Hindlimb muscle (tissue), 1 donor: Measurements from ENCODE around the gene LCN2. TPM values are rescaled to one million over a fixed set of nuclear protein-coding genes. Genes with fewer than 3 reads are reported as not detected.
A peak's percentile ranks its signal among the peaks of the same experiment; 100 is the strongest.
"Not testable (repeated sequence)": the region's sequence is repeated elsewhere in the genome, so short reads cannot be mapped to it uniquely, and the experiment has no call there.

Experiments used
- DNase-seq: peaks from one replicate; pipeline ENCODE4 v3.0.0-alpha.2; 2013
- polyA plus RNA-seq: library from polyadenylated mRNA; unstranded; fragments of 120-200 nt; gene quantifications from one replicate; pipeline ENCODE4 v1.2.1, GENCODE V29; 2013; ENCODE audit not compliant: insufficient read length

The LCN2 gene
- polyA plus RNA-seq, 1 donor: 1.1 TPM

DNA sequence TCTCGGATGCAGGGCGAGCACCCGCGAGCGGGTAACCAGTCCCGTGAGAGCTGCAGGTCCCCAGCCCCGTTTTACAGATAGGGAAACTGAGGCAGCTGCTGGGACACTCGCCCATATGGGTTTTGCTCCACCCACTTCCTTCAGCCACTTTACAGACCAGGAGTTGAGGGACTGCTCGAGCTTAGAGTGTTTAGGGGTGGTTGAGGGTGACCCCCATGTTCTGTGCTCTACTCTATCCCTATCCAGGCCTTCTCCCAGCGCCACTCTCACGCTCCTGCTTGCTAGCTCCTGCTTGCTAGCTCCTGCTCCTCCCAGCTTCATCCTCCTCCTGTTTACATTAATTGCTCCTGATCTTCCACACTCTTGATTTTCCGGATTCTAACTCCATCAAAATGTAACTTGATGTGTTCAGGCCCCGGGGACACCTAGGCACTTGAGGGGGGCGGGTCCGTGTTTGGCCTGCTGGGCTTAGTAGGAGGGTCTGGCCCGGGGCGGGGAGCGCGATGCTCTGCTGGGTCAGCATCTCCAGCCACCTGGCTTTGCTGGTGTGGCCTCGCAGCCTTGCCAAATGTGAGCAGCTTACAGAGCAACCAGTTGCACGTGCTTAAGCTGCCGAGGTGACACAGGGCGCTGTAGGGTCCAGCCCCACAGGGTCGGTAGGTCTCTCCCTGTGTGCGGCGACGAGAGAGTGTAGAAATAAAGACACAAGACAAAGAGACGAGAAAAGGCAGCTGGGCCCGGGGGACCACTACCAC, 20.2 kb upstream of the LCN2 start:
- DNase-seq: no peak

DNA sequence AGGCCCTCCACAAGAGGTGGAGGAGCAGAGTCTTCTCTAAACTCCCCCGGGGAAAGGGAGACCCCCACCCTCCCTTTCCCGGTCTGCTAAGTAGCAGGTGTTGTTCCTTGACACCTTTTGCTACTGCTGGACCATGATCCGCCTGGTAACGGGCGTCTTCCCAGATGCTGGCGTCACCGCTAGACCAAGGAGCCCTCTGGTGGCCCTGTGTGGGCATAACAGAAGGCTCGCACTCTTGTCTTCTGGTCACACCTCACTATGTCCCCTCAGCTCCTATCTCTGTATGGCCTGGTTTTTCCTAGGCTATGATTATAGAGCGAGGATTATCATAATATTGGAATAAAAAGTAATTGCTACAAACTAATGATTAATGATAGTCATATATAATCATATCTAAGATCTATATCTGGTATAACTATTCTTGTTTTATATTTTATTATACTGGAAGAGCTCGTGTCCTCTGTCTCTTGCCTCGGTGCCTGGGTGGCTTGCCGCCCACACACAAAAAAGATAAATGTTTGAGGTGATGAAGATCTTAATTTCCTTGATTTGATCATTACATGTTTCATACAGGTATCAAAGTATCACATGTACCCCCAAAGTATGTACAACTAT, 19.2 kb upstream of the LCN2 start:
- not testable (repeated sequence) for DNase-seq

DNA sequence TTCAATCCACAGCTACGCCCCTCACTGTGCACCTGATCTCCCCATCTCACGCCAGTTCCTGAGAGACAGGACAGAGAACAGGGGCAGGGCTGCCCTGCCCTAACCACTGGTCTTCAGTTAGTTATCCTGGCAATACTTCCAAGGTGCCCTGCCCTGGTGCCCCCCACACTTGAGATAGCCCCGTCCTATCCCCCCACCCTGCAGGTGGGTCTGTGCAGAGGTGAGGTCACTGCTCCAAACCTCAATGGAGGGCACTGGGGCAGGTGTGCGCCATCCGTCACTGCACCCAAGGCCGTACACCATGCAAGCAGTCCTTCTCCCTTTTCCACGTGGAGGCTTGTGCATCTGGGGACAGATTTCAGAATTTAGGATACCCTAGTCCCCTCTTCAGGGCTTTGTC, 18.6 kb upstream of the LCN2 start:
- not testable (repeated sequence) for DNase-seq

DNA sequence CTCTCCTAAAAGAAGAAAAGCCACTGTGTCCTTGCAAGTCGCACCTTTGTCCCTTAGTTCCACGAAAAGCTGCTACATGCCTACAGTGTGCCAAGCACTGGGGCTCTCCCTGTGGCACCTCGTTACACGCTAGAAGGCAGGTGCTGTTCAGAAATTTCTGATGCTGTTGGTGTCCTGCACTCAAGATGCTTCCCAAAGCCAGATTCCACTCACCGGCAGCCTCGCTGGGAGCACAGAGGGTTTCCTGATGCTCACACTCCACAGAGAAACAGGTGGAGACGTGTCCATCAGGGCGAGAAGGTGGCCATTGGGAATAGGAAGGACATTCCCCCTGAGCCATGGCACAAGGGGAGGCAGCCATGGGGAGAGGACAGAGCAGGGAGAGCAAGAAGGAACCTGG, 17.9 kb upstream of the LCN2 start:
- not testable (repeated sequence) for DNase-seq

DNA sequence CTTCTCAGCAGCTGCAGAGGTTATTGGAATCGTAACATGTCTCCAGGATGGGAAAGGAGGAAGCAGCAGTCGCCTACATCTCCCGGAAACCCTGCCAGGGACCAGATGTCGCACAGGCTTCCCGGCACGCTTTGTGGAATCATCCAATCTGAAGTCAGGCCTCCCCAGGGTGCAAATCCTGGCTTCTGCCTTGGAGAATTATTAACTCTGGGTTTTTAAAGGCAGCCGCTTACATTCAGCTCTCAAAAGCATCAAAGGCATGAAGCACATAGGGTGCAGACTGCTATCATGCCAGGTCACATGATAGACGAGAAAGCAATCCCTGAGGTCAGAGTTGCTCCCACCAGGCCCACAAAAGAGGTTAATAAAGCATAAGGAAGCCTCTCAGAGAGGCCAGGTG, 17.1 kb upstream of the LCN2 start:
- DNase-seq: peak; percentile 44

DNA sequence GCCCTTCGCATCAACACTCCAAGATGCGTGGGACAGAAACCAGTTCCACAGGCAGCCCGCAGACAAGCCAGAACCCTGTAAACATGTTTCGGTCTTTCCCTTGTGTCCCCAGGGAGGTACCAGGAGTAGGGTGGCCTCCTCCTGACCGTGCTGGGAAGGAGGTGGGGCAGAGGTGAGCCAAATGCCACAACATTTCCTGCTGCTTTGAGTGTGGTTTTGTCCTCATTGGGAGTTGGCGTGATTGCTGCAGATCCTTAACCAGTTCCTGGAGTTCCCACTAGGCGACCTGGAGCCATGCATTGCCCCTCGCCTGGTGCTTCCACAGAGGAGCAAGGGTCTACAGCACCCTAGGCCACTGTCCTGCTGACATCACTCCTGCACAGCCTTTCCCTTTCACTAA, 13.7 kb upstream of the LCN2 start:
- DNase-seq: not testable (repeated sequence)

DNA sequence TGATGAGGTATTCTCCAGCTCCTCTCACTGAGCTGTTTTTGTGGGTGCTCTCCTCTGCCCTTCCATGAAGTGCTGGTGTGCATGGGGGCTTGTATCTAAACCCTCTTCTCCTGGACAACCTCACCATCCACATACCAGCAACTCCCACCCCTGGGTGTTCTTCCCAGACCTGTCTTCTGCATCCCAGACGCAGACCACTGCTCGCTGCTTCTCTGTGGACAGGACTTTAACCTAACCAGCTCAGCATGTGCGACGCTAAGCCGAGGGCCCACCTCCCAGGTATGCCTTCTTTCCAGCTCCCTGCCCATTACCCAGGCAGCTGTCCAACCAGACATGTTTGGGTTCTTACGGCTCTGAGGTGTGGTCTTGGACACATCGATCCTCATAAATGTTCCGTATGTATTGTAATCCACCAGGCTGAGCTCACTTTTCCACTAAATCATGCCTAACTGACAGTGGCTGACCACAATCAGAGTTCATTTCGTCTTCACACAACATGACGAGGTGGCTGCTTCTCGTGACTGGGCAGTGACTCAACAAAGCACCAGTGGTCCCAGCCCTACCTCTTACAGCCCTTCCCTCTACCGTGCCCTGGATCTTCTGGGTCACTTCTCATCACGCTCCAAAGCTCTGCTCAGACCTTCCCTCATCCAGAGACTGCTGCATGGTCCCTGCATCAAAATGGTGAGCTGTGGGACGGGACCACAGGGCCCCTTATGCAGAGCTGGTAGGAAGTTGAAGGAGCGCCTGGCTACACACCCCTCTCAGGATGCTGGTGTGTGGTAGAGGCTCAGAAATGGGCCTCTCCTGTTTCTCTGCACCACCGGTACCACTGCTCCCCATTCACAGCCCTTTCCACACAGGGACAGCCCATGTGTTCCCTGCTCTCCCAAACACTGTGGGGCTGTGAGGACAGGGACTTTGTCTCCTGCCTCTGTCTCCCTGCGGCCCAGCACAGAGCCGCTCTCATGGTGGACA, 12.1 kb upstream of the LCN2 start:
- no peak for DNase-seq

DNA sequence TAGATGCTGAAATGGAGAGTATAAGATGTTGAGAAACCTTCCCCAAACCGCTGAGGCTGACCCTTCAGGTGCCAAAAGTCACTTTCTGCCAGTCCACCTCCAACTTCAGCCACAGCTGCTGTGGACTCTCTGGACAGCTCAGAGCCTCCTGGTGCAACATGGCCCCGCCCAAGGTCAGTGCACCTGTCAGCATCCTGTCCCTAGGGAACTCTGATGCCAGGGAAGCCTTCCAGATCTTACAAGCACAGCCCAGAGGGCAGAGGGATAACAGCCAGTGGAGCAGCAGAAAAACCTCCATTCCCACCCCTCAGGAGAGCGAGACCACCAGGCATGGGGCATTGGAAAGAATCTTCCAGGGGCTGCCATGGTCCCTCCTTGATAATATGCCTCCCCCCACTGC, 11.3 kb upstream of the LCN2 start:
- no peak for DNase-seq

DNA sequence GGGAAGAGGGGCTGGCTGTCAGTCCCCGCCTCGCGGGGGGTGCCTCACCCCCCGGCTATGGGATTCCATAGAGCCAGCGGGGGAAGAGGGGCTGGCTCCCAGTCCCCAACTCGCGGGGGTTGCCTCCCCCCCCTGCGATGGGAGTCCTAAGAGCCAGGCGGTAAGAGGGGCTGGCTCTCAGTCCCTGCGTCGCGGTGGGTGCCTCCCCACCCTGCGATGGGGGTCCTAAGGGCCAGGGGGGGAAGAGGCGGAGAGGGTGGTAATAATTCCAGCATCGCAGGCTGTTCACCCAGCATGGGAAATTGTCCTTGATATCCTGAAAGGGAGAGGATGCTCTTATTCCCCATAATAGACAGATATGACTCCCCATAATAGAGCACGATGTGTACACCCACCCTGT, 9.6 kb upstream of the LCN2 start:
- no peak for DNase-seq

DNA sequence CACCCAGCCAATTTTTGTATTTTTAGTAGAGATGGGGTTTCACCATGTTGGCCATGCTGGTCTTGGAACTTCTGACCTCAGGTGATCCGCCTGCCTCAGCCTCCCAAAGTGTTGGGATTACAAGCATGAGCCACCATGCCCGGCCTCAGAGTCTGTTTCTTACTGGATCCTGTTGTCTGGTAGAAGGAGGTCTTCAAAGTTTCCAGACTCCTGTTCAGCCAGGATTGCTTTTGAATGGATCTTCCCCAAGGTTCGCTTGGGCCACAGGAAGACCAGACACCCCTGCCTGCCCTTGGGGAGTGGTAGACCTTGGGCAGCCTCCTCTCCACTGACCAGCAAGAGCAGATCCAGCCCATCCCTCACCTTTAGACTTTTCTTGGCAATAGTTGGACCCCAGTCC, 7.6 kb upstream of the LCN2 start:
- DNase-seq: no peak

DNA sequence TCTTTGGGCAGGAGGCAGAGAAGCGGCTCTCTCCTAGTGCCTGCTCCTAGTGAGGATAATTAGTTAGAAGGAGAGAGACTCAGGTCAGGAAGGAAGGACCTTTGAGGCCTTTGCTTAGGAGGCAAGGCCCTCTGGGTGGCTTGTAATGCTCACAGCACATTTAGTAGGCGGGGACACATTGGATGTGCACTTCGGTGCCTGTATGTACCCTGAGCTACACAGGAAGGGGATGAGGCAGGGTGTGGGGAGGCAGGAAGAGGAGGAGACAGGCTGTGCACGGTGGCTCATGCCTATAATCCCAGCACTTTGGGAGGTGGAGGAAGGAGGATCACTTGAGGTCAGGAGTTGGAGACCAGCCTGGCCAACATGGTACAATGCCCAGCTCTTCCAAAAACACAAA, 7.2 kb upstream of the LCN2 start:
- no peak for DNase-seq

DNA sequence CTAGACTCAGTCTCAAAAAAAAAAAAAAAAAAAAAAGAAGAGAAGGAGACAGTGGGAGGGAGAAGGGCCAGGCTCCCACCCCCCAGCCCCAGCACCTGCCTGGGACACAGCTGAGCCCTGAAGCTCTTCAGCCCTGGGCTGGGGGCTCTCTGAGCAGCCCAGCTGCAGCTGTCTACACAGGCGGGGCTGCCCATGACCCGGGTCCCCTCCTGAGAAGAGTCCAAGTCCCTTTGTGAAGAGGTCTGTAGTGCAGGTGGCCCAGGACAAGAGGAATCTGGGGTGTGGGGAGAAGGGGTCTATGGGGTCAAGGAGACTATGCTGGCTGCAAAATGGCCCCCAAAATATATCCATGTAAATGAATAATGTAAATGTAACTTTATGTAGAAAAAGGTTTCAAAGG, 6.7 kb upstream of the LCN2 start:
- no peak for DNase-seq

DNA sequence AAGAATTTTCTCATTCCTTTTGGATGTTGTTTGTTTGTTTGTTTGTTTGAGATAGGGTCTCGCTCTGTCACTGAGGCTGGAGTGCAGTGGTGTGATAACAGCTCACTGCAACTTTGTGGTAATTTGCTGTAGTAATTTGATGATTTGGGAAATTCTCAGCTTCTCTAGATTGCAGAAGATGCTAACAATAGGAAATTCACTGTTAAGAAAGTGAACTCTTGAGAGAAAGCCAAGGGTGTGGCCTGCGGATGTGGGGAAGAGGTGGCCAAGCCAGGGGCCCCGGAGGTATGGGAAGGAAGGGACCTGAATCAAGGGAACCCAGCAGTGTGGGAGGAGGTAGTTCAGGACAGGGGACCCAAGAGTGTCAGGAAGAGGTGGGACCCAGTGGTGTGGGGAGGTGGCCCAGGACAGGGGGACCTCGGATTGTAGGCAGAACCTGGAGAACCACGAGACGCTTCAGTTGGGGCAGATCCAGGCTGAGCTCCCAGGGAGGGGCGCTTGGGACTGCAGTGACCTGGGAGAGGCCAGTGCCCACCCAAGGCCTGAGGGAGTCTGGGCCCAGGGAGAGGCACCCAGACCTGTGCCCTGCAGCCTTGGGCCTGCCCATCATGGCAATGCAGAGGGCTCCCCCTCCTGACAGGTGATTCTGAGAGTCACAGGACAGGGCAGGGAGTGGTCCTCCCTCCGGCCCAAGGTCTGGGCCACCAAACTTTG, 5.6 kb upstream of the LCN2 start:
- DNase-seq: no peak

DNA sequence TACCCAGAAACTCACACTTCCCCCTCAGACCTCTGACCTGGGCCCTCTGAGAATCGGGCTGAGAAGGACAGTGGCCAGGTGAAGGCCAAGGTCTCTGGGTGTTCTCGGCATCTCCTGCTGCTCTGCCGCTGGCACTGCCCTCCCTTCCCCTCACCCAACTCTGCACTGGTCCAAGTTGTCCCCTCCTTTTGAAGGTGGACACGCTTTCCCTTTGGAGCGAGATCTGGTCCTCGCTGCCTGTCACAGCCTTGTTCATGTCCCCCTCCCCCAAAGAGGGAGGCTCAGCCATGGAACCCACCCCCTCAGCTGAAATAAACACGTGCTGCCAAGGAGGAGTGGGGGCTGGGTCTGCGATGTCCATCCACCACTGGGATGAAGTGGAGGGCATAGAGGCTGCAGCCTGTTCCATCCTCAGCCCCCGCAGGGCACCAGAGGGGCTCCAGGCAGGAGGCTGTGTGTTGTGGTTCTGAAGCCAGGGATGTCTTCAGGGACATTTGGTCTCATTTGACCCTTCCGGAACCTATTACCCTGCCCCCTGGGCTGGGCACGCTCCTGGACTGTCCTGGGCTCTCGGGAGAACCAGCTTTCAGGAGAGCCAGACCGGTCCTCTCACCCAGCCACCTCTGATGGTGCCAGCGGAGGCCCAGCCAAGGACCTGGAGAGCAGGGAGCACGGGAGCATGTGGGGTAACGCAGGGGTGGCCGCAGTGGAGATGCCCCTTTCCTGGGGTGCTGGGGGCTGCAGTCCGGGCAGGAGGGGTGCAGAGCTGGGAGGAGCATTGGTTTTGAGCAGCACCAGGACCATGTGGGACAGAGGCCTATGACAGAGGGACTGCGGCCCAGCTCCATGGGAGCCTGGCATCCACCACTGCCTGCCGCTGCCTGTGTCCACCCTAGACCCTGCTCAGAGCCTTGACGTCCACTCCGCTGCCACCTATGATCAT, 4.7 kb upstream of the LCN2 start:
- no peak for DNase-seq

DNA sequence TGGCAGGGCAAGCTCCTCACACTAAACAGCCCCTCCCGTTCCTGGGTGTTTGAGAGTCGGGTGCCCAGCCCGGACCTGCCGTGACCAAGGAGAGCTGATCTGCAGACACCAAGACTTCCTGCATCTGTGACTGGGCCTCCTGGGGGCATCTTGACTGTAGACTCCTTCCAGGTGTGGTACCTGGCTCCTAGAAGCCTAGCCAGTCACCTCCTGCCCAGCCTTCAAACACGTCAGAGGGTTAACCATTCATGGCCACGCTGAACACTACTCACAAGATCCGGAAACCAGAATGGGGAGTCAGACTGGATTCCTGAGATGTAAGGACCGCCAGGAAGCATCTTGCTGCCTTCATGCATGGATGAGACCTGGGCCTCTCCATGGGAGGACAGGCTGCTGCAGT, 3.7 kb upstream of the LCN2 start:
- DNase-seq: no peak

DNA sequence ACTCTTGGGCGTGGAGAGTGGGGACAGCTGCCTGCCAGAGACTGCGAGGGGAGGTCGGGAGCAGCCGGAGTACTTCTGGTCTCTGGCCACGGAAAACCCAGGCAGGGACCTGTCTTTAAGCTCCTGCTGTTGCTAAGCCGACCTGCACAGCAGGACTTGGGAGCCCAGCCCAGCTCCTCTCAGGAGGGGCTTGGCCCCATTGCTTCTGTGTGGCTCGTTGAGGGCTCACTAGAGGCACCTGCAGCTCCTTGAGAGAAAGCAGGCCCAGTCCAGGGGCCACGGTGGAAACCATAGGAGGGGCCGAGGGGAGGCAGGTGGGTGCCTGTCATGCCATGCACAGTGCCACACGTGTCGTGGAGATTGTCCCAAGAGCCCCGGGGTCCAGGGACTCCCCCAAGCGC, 3.3 kb upstream of the LCN2 start:
- DNase-seq: no peak

DNA sequence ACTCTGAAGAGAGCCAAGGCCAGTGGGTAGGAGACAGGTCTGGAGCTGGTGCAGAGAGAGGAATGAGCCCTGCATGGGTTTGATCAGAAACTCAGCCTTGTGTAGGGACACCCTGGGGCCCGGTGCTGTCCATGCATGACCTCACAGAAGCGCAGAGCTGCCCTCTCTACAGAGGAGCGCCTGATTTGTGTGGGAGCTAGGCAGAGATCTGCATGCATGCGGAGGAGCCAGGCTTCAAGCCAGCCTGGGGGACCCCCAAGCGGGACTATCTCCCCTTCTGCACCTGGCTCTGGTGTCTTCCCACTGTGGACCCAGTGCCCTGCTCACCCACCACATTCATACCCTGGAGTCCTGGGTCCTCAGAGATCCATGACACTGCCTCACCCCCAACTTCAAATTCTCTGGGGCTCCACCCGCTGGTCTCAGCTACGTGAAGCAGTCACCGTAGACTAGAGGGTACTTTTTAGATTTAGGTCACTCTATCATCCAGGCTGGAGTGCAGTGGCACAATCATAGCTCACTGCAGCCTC, 2.6 kb upstream of the LCN2 start:
- no peak for DNase-seq

DNA sequence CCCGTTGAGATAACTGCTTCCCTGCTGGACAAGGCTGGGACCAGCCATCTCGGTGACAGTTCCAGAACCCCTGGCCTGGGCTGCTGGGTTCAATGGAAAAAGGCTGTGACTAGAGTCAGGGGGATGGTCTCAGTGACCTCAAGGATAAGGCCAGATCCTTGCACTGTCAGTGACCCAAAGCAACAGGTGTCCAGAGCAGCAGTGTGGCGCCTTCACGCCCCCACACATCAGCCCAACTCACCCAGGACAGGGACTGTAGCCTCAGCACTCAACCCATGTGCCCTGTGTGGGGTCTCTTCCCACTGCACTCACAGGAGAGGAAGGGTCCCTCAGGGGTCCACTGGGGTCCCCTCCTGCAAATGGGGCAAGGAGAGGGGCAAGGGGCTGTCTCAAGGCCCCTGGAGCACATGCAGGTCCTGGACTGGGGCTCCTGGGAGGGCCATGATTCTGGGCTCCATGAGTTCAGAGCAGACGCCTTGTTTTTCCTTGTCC, 698 bp upstream of the LCN2 start:
- DNase-seq: no peak

DNA sequence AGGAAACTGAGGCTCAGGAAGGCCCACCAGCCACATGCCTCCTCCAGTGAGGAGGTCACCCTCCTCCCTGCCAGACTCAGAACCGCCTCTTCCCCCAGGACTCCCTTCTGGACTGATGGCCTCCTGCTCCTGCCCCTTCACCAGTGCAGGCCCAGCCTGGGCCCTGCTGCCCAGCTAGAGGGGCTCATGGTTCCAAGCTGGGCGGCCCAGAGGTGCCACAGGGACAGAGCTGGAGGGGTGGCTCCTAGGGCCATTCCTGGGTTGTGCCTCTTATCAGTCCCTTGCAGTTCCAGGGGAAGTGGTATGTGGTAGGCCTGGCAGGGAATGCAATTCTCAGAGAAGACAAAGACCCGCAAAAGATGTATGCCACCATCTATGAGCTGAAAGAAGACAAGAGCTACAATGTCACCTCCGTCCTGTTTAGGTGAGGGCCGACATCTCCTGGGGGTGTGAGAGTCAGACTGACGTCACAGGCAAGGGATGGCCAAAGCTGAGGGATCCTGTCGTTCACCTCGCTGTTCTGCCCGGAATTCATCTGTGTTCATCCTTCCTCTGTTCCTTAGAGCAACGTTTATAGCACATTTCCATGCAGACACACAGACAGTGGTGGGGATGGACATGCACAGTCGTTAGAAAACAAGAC, 819 bp downstream of the LCN2 start:
- DNase-seq: no peak

DNA sequence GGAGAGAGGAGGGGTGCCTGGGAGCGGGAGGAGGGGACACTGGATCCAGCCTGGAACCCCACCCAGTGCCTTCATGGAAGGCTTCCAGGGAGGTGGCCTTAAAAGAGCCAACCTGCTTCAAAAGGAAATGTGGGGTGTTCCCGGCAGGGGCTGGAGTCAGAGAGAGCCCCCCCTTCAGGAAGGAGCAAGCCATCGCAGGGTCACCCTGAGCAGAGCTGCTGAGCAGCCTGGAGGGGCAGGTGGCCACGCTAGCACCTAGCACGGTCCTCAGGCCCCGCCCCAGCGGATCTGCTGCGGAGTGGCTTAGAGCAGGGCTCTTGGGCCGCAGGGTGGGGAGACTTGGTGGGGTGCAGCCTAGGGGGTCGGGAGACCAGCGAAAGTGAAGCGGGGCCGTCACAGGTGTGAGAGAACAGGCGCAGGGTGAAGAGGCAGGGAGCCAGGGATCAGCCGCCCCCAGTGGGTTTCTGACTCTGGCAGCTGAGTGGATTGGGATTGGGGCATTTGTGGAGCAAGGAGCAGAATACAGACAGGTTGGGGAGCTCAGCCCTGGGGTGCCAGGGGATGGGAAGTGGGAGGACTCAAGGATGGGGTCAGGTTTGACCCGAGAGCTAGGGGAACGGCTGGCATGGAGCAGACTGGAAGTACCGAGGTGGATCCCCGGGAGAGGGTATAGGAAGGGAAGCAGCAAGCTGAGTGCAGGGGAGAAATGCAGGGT, 1.5 kb downstream of the LCN2 start:
- no peak for DNase-seq
